PC-9 (cell line): ENCODE results near the gene FZD7.

ENCODE experiments used
- EZH2 ChIP-seq: fragments of 200-600 bp; sonication (generic); IDR thresholded peaks from 2 replicates; pipeline ENCODE4 v1.8.0; 2017; ENCODE audit warnings: antibody characterized with exemption, low read depth
- TF ChIP-seq, protein P1 (sequence below): fragments of 200-600 bp; sonication (generic); conservative IDR thresholded peaks from 2 replicates; pipeline ENCODE4 v1.6.1; 2017; ENCODE audit warnings: mixed run types, antibody characterized with exemption, mild to moderate bottlenecking, moderate library complexity

DNA sequence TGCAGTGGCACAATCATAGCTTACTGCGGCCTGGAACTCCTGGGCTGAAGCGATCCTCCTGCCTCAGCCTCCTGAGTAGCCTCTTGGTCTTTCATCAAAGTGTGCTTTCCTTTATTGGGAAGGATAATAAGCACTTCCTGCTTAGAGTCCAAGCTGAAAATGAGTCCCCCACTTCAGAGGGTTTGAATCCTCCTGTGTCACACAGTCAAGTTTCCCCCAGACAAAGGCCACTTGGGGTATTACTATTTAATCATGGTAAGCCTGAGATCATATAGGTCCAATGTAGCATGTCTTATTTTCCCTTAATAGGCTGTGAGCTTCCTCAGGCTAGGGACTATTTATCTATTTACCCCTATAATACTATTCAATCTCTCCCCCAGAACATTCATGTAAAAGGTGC is 28.0 kb downstream of the FZD7 start:
- TF ChIP-seq, protein P1, sequence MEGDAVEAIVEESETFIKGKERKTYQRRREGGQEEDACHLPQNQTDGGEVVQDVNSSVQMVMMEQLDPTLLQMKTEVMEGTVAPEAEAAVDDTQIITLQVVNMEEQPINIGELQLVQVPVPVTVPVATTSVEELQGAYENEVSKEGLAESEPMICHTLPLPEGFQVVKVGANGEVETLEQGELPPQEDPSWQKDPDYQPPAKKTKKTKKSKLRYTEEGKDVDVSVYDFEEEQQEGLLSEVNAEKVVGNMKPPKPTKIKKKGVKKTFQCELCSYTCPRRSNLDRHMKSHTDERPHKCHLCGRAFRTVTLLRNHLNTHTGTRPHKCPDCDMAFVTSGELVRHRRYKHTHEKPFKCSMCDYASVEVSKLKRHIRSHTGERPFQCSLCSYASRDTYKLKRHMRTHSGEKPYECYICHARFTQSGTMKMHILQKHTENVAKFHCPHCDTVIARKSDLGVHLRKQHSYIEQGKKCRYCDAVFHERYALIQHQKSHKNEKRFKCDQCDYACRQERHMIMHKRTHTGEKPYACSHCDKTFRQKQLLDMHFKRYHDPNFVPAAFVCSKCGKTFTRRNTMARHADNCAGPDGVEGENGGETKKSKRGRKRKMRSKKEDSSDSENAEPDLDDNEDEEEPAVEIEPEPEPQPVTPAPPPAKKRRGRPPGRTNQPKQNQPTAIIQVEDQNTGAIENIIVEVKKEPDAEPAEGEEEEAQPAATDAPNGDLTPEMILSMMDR: no peak
- no peak for TF ChIP-seq EZH2
